Esophagus (tissue), 2 donors: ENCODE results near the gene HES4. TPM values are rescaled to one million over a fixed set of nuclear protein-coding genes. Genes with fewer than 3 reads are reported as not detected.

ENCODE experiments used
- H3K27ac ChIP-seq, 2 donors: one replicate each; pipeline ENCODE4 v1.5.1; 2013; ENCODE audit warnings: low read depth in 2 of 2, mild to moderate bottlenecking in 2 of 2, inconsistent platforms in 1 of 2, low read length in 1 of 2, moderate library complexity in 1 of 2
- H3K27me3 ChIP-seq, 2 donors: one replicate each; pipeline ENCODE4 v1.6.1; 2013; ENCODE audit warnings: low read length in 2 of 2, control low read depth in 1 of 2, mild to moderate bottlenecking in 1 of 2; ENCODE audit not compliant: insufficient read depth in 2 of 2, control insufficient read depth in 1 of 2
- H3K36me3 ChIP-seq, 2 donors: one replicate each; pipeline ENCODE4 v1.6.1; 2013; ENCODE audit warnings: low read length in 1 of 2; ENCODE audit not compliant: control insufficient read depth in 2 of 2, insufficient read depth in 2 of 2
- H3K4me1 ChIP-seq, 2 donors: one replicate each; pipeline ENCODE4 v1.6.1; 2013; ENCODE audit warnings: low read length in 1 of 2; ENCODE audit not compliant: control insufficient read depth in 2 of 2, insufficient read depth in 2 of 2
- H3K4me3 ChIP-seq, 2 donors: one replicate each; pipeline ENCODE4 v1.5.1; 2013; ENCODE audit warnings: low read length in 2 of 2, mild to moderate bottlenecking in 2 of 2, low read depth in 1 of 2, moderate library complexity in 1 of 2
- H3K9me3 ChIP-seq, 2 donors: one replicate each; pipeline ENCODE4 v1.6.1; 2013; ENCODE audit warnings: mild to moderate bottlenecking in 2 of 2, low read depth in 1 of 2, low read length in 1 of 2, moderate library complexity in 1 of 2; ENCODE audit not compliant: control insufficient read depth in 2 of 2, insufficient read depth in 1 of 2
- WGBS, 2 donors: extraction: QIAGEN DNeasy Blood & Tissue Kit; methylation state at CpG; one replicate each; pipeline ENCODE4 v1.1.7; 2013; 5-methylcytosine and 5-hydroxymethylcytosine counted together
- polyA plus RNA-seq, 2 donors: library from polyadenylated mRNA; stranded (reverse); fragments of 200-250 nt; gene quantifications; one replicate each; pipeline ENCODE4 v1.2.3, GENCODE V29; 2013
- donor health status: healthy with polysubstance abuse.
- donor health status: Bipolar disorder and iron deficiency.

The HES4 gene
- polyA plus RNA-seq, 2 donors, result 15.1 to 20.2 TPM

- 91 to 96% methylated on average over 9 of the region's 9 CpGs for WGBS, 2 donors
- Histone ChIP-seq H3K36me3 (peaks cover 31 to 91% of the 10 kb centered on the region in 2 donors), H3K27ac (no peak overlapping the region), H3K4me3 (no peak overlapping the region), H3K4me1 (no peaks in the 10 kb centered on the region), H3K27me3 (no peaks in the 10 kb centered on the region), H3K9me3 (no peaks in the 10 kb centered on the region)
Observed at GRCh38 chr1:950268-950667, 49.6 kb downstream of the HES4 start.

Other genes with a start within 250 kb of the HES4 start
- gene SAMD11, start 76.2 kb downstream of the HES4 start, polyA plus RNA-seq, result 1 to 10 TPM in 1 of 2 donors, under 1 TPM in 1; 0.68 to 1.5 TPM
- gene NOC2L, start 40.8 kb downstream of the HES4 start, polyA plus RNA-seq, result 10 to 100 TPM; 60.8 to 67.4 TPM
- gene KLHL17, start 39.5 kb downstream of the HES4 start, polyA plus RNA-seq, result 10 to 100 TPM; 11.9 to 21.8 TPM
- gene PLEKHN1, start 33.6 kb downstream of the HES4 start, polyA plus RNA-seq, result 10 to 100 TPM; 35.6 to 74.7 TPM
- gene PERM1, start 18.0 kb downstream of the HES4 start, polyA plus RNA-seq, result 1 to 10 TPM in 1 of 2 donors, under 1 TPM in 1; 0.47 to 3.4 TPM
- gene ISG15, start 13.4 kb upstream of the HES4 start, polyA plus RNA-seq, result 10 to 100 TPM; 17.8 to 40.7 TPM
- 10 to 100 TPM; 17.0 to 40.6 TPM for gene AGRN, start 20.0 kb upstream of the HES4 start, polyA plus RNA-seq
- gene RNF223, start 74.2 kb upstream of the HES4 start, polyA plus RNA-seq, result 10 to 100 TPM; 28.2 to 44.2 TPM
- 10 to 100 TPM; 13.0 to 27.5 TPM for gene C1orf159, start 116.0 kb upstream of the HES4 start, polyA plus RNA-seq
- under 1 TPM; 0.28 to 0.43 TPM for gene TTLL10, start 173.8 kb upstream of the HES4 start, polyA plus RNA-seq
- gene TNFRSF18, start 206.5 kb upstream of the HES4 start, polyA plus RNA-seq, result 1 to 10 TPM; 1.9 to 4.3 TPM
- 1 to 10 TPM in 1 of 2 donors, under 1 TPM in 1; 0.73 to 1.1 TPM for gene TNFRSF4, start 214.1 kb upstream of the HES4 start, polyA plus RNA-seq
- 10 to 100 TPM; 43.9 to 68.0 TPM for gene SDF4, start 231.9 kb upstream of the HES4 start, polyA plus RNA-seq
- gene B3GALT6, start 232.1 kb upstream of the HES4 start, polyA plus RNA-seq, result 1 to 10 TPM; 4.5 to 6.7 TPM
- gene C1QTNF12, start 246.6 kb upstream of the HES4 start, polyA plus RNA-seq, result 1 to 10 TPM; 1.6 to 3.0 TPM